ENCODE measurements around the gene TMED10. TPM values are rescaled to one million over a fixed set of nuclear protein-coding genes. Genes with fewer than 3 reads are reported as not detected.

The TMED10 gene
- total RNA-seq, 1 donor, result 281 TPM

- no peak for DNase-seq (ENCODE audit: low read depth in 2 of 3, low spot score in 2 of 3)
Measured at GRCh38 chr14:75092698-75093097, 83.7 kb downstream of the TMED10 start.

GRCh38 chr14:75091251-75091650 lies 85.2 kb downstream of the TMED10 start:
- DNase-seq (ENCODE audit: low read depth in 2 of 3, low spot score in 2 of 3), result no peak

GRCh38 chr14:75090353-75090752 lies 86.1 kb downstream of the TMED10 start:
- DNase-seq (ENCODE audit: low read depth in 2 of 3, low spot score in 2 of 3), result no peak

- peak; percentile 21 to 78 (median 56) for DNase-seq (ENCODE audit: low read depth in 2 of 3, low spot score in 2 of 3)
Measured at GRCh38 chr14:75088566-75089373, 87.6 kb downstream of the TMED10 start.

GRCh38 chr14:75088153-75088552 lies 88.3 kb downstream of the TMED10 start:
- no peak for DNase-seq (ENCODE audit: low read depth in 2 of 3, low spot score in 2 of 3)

- DNase-seq (ENCODE audit: low read depth in 2 of 3, low spot score in 2 of 3), result no peak
Measured at GRCh38 chr14:75084513-75084912, 91.9 kb downstream of the TMED10 start.

- DNase-seq (ENCODE audit: low read depth in 2 of 3, low spot score in 2 of 3), result no peak
Measured at GRCh38 chr14:75083271-75083670, 93.1 kb downstream of the TMED10 start.

DNA sequence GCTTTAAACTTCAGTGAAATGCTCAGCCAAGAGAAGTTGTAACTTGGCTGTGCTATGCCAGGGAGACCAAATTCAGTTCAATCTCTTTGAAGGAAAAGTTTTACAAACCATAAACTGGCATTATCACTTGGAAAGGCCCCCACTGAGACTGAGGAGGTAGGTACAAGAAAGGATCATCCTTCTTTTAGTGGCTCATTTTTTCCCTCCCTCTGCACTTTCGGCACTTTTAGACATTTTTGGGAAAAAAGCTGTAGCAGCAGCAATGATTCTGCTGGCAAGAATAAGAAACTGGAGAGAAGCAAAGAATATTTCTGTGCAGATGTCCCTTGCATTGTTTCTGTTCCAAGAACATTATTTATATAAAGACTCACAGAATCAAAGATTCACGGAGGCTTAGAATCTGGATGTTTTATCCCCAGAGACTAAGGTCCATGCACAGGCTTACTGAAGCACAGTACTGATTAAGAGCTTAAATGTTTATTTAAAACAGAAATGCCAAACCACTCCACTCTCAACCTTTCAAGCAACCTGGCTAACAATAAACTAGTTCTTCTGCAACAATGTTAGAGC lies 94.7 kb downstream of the TMED10 start:
- DNase-seq (ENCODE audit: low read depth in 2 of 3, low spot score in 2 of 3), result no peak

Small RNAs within 50 kb of the gene (small RNA-seq; reads per million reads assigned to genes)
- gene HIF1AP1, result not detected
- gene RNU4ATAC14P, result not detected

Other genes with a start within 250 kb of the TMED10 start
- under 0.01 TPM for gene PGF, start 221.0 kb downstream of the TMED10 start, total RNA-seq
- 45.5 TPM for gene EIF2B2, start 173.7 kb downstream of the TMED10 start, total RNA-seq
- 16.2 TPM for gene MLH3, start 125.1 kb downstream of the TMED10 start, total RNA-seq
- gene ACYP1, start 112.6 kb downstream of the TMED10 start, total RNA-seq, result 5.1 TPM
- gene ZC2HC1C, start 107.0 kb downstream of the TMED10 start, total RNA-seq, result 0.54 TPM
- gene NEK9, start 49.6 kb downstream of the TMED10 start, total RNA-seq, result 71.1 TPM
- gene FOS, start 102.2 kb upstream of the TMED10 start, total RNA-seq, result 2,036 TPM